ENCODE data around the gene ZSWIM5.
"Not testable (repeated sequence)": the region's sequence is repeated elsewhere in the genome, so short reads cannot be mapped to it uniquely, and the experiment has no call there.

Gene ZSWIM5

DNA sequence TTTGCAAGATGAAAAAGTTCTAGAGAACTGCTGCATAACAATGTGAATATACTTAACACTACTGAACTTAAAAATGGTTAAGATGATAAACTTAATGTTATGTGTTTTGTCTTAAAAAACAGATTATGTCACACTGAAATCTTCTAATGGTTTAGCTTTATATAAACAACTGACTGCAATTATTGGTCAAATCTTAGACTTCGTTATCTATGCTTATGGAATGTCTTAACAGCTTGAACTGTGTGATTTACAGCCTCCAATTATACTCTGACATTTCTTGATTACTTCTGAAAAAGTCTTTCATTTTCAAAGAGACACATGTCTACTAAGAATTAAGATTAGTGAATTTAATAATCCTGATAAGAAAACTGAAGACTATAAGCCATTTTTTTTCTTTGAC, 71.1 kb downstream of the ZSWIM5 start:
- no peak for DNase-seq (ENCODE audit: low read depth)
- no peak overlapping the region for H3K4me3 ChIP-seq (ENCODE audit: low read depth, low read length)
- TF ChIP-seq, protein P1, sequence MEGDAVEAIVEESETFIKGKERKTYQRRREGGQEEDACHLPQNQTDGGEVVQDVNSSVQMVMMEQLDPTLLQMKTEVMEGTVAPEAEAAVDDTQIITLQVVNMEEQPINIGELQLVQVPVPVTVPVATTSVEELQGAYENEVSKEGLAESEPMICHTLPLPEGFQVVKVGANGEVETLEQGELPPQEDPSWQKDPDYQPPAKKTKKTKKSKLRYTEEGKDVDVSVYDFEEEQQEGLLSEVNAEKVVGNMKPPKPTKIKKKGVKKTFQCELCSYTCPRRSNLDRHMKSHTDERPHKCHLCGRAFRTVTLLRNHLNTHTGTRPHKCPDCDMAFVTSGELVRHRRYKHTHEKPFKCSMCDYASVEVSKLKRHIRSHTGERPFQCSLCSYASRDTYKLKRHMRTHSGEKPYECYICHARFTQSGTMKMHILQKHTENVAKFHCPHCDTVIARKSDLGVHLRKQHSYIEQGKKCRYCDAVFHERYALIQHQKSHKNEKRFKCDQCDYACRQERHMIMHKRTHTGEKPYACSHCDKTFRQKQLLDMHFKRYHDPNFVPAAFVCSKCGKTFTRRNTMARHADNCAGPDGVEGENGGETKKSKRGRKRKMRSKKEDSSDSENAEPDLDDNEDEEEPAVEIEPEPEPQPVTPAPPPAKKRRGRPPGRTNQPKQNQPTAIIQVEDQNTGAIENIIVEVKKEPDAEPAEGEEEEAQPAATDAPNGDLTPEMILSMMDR (IDR thresholded peaks at IDR 0.05; ENCODE audit: low read depth, low read length, missing control alignments), result no peak

DNA sequence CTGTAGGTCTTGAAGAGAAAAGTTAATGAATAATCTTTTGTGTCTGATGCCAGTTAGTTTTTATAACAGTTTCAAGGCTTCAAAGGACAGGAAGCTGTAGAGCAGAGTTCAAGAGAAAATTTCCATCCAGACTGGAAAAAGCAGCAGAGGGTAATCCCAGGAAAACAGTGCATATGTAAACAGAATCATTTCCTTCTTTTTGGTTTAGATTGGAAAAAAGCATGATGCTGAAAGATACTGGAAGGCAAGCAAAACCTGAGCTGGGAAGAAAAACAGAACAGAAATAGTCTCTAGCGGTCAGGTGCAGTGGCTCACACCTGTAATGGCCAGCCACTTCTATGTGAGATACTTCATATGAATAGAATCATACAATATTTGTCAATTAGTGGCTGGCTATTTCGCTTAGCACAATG, 71.9 kb downstream of the ZSWIM5 start:
- DNase-seq (ENCODE audit: low read depth), result no peak
- TF ChIP-seq, protein P1 (IDR thresholded peaks at IDR 0.05; ENCODE audit: low read depth, low read length, missing control alignments), result no peak
- no peak overlapping the region for H3K4me3 ChIP-seq (ENCODE audit: low read depth, low read length)

- not testable (repeated sequence) for DNase-seq (ENCODE audit: low read depth)
Observed at GRCh38 chr1:45132719-45133118, 73.7 kb downstream of the ZSWIM5 start.

DNA sequence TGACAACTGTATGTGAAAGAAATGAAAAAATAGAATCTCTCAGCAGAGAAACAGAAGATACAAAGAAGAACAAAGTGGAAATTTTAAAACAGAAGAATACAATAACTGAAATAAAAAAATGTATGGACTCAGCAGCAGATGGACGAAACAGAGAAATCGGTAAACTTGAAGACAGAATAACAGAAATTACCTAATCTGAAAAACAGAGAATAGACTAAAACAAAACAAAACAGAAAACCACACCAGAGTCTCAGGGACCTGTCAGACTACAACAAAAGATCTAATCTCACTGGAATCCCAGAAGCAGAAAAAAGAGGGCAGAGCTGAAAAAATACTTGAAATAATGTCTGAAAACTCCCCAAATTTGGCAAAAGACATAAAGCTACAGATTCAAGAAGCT, 83.0 kb downstream of the ZSWIM5 start:
- DNase-seq (ENCODE audit: low read depth), result no peak
- TF ChIP-seq, protein P1 (IDR thresholded peaks at IDR 0.05; ENCODE audit: low read depth, low read length, missing control alignments), result no peak
- no peak overlapping the region for H3K4me3 ChIP-seq (ENCODE audit: low read depth, low read length)

More at GRCh38 chr1:45132719-45133118, 73.7 kb downstream of the ZSWIM5 start:
- not testable (repeated sequence) for H3K4me3 ChIP-seq (ENCODE audit: low read depth, low read length)

DNA sequence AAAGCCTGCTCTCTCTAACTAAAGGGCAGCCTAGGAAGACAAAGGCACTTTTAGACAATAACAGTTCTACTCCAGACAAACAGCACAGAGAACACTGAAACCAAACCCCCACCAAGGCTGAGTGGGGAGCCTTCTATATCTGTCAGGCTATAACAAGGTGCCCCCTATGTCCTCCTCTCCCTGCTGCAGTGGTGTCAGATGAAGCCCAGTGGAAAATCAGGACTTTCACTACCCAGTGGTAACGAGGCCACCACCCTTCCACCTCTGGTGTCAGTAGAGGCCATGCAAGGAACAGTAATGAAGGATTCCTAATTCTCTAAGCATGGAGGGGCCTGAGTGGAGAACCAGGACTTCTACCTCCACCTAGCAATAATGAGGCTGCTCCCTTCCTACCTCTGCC, 83.7 kb downstream of the ZSWIM5 start:
- TF ChIP-seq, protein P1 (IDR thresholded peaks at IDR 0.05; ENCODE audit: low read depth, low read length, missing control alignments), result no peak
- DNase-seq (ENCODE audit: low read depth), result no peak
- H3K4me3 ChIP-seq (ENCODE audit: low read depth, low read length), result no peak overlapping the region

GRCh38 chr1:45117766-45118165, 88.6 kb downstream of the ZSWIM5 start:
- no peak overlapping the region for H3K4me3 ChIP-seq (ENCODE audit: low read depth, low read length)
- TF ChIP-seq, protein P1 (IDR thresholded peaks at IDR 0.05; ENCODE audit: low read depth, low read length, missing control alignments), result no peak
- no peak for DNase-seq (ENCODE audit: low read depth)

DNA sequence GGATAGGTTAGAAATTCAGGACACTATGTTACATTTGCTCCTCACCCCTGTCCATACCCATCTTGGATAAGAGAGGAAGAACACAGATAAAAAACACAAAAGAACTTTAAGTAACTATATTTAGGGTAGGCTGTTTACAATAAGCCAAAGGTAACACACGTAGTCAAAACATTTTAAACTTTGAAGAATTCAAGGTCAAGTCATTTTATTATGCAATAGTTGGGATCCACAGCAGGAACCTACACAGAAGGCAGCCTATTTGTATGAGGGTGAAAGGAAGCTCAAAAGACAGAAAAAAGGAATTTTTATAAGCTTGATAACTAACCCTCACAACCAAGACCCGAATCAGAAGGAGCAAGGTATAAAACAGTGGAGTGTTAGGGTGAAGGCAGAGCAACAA, 89.6 kb downstream of the ZSWIM5 start:
- H3K4me3 ChIP-seq (ENCODE audit: low read depth, low read length), result no peak overlapping the region
- DNase-seq (ENCODE audit: low read depth), result no peak
- TF ChIP-seq, protein P1 (IDR thresholded peaks at IDR 0.05; ENCODE audit: low read depth, low read length, missing control alignments), result no peak

- no peak for DNase-seq (ENCODE audit: low read depth)
- no peak overlapping the region for H3K4me3 ChIP-seq (ENCODE audit: low read depth, low read length)
- TF ChIP-seq, protein P1 (IDR thresholded peaks at IDR 0.05; ENCODE audit: low read depth, low read length, missing control alignments), result no peak
Observed at GRCh38 chr1:45116340-45116739, 90.1 kb downstream of the ZSWIM5 start.

DNA sequence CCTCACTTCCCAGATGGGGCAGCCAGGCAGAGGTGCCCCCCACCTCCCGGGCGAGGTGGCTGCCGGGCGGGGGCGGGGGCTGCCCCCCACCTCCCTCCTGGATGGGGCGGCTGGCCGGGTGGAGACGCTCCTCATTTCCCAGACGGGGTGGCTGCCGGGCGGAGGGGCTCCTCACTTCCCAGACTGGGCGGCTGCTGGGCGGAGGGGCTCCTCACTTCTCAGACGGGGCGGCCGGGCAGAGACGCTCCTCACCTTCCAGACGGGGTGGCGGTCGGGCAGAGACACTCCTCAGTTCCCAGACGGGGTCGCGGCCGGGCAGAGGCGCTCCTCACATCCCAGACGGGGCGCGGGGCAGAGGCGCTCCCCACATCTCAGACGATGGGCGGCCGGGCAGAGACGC, 91.2 kb downstream of the ZSWIM5 start:
- DNase-seq (ENCODE audit: low read depth), result not testable (repeated sequence)

More for the DNA sequence above, 91.2 kb downstream of the ZSWIM5 start:
- not testable (repeated sequence) for H3K4me3 ChIP-seq (ENCODE audit: low read depth, low read length)
